A673 (cell line): Measurements from ENCODE around the gene ADARB2. TPM values are rescaled to one million over a fixed set of nuclear protein-coding genes. Genes with fewer than 3 reads are reported as not detected.

Source experiments
- BruUV-seq: library from RNA; stranded (reverse); fragments of 400-500 nt; replicated peaks from 2 replicates; lab custom pipeline; 2021; lab: Mats Ljungman, UMichigan
- CTCF ChIA-PET: fragments of 300-600 bp; sonication (Branson Sonifier 250); formaldehyde crosslinking; loops from one replicate; lab custom pipeline; 2022; ENCODE audit warnings: antibody characterized with exemption; lab: Charles Lee
- POLR2A ChIA-PET: fragments of 300-600 bp; sonication (Branson Sonifier 250); formaldehyde crosslinking; loops from one replicate; lab custom pipeline; 2022; ENCODE audit warnings: antibody characterized with exemption; ENCODE audit not compliant: low non-redundant PET; lab: Charles Lee
- DNase-seq: peaks from one replicate; pipeline ENCODE4 v3.0.0-alpha.2; 2015; ENCODE audit warnings: low spot score
- H3K27ac ChIP-seq: fragments of 200-600 bp; sonication (generic); 2 replicates; pipeline ENCODE4 v1.5.1; 2016; ENCODE audit warnings: mixed run types, low read depth, mild to moderate bottlenecking, mixed read lengths, antibody characterized with exemption, low read length; ENCODE audit not compliant: poor library complexity, severe bottlenecking
- H3K27me3 ChIP-seq: fragments of 200-600 bp; sonication (generic); replicated peaks from 2 replicates; pipeline ENCODE4 v1.6.1; 2017; ENCODE audit warnings: mixed run types, low read depth, mild to moderate bottlenecking, mixed read lengths, antibody characterized with exemption, low read length; ENCODE audit not compliant: insufficient read depth, poor library complexity
- H3K36me3 ChIP-seq: fragments of 200-600 bp; sonication (generic); 2 replicates; pipeline ENCODE4 v1.6.1; 2016; ENCODE audit warnings: mixed run types, mild to moderate bottlenecking, mixed read lengths, antibody characterized with exemption, low read length; ENCODE audit not compliant: insufficient read depth, poor library complexity, severe bottlenecking
- H3K4me1 ChIP-seq: fragments of 200-600 bp; sonication (generic); 2 replicates; pipeline ENCODE4 v1.6.1; 2017; ENCODE audit warnings: mixed run types, mild to moderate bottlenecking, mixed read lengths, antibody characterized with exemption, low read length; ENCODE audit not compliant: insufficient read depth, poor library complexity, severe bottlenecking
- H3K4me3 ChIP-seq: fragments of 200-600 bp; sonication (generic); 2 replicates; pipeline ENCODE4 v1.5.1; 2016; ENCODE audit warnings: low read depth, mixed run types, mild to moderate bottlenecking, mixed read lengths, low read length; ENCODE audit not compliant: poor library complexity, severe bottlenecking
- H3K9me3 ChIP-seq: fragments of 200-600 bp; sonication (generic); 2 replicates; pipeline ENCODE4 v1.6.1; 2016; ENCODE audit warnings: mixed run types, low read depth, mild to moderate bottlenecking, mixed read lengths, antibody characterized with exemption, low read length; ENCODE audit not compliant: poor library complexity, severe bottlenecking
- EZH2 ChIP-seq: fragments of 200-600 bp; sonication (generic); IDR thresholded peaks from 2 replicates; pipeline ENCODE4 v1.6.1; 2017; ENCODE audit warnings: borderline replicate concordance, low read depth, mild to moderate bottlenecking, mixed read lengths, antibody characterized with exemption, low read length; ENCODE audit not compliant: poor library complexity, severe bottlenecking
- intact Hi-C: fragments of 100-400 bp; cut with micrococcal nuclease; formaldehyde crosslinking; loops from one replicate; pipeline ENCODE4 v1.10.0; 2022; ENCODE audit not compliant: unreplicated experiment
- total RNA-seq: library from RNA; stranded (reverse); gene quantifications from 2 replicates; pipeline ENCODE4 v1.2.3, GENCODE V29; 2021
- TF ChIP-seq, protein P1 (sequence below): fragments of 300-800, 200-600 bp; sonication (generic); conservative IDR thresholded peaks from 2 replicates; pipeline ENCODE4 v1.5.1; 2017; ENCODE audit warnings: low read depth, mild to moderate bottlenecking, antibody characterized with exemption, low read length, moderate library complexity, mixed read lengths

Gene ADARB2
- total RNA-seq, 1 experiment from 2014 or later: not detected

- ChIA-PET POLR2A (no interaction called here), CTCF (no interaction called here)
- H3K36me3 ChIP-seq: no peaks in the 10 kb centered on the region
- no peak for TF ChIP-seq EZH2
- no peak for DNase-seq
- no peak overlapping the region for H3K27ac ChIP-seq
- H3K9me3 ChIP-seq: no peaks in the 10 kb centered on the region
- peaks cover 28% of the 10 kb centered on the region for H3K27me3 ChIP-seq
- H3K4me3 ChIP-seq: no peak overlapping the region
- no peaks in the 10 kb centered on the region for H3K4me1 ChIP-seq
- no TSS peak for BruUV-seq
- intact Hi-C loops: no loop called here
These were observed 388.6 kb downstream of the ADARB2 start for GRCh38 chr10:1348773-1349050.

- Histone ChIP-seq H3K36me3 (no peaks in the 10 kb centered on the region), H3K9me3 (no peaks in the 10 kb centered on the region), H3K27ac (no peak overlapping the region), H3K27me3 (peaks cover 24% of the 10 kb centered on the region), H3K4me3 (no peak overlapping the region), H3K4me1 (no peaks in the 10 kb centered on the region)
- DNase-seq: peak; percentile 10
- ChIA-PET POLR2A (no interaction called here), CTCF (no interaction called here)
- intact Hi-C loops: no loop called here
- BruUV-seq: no TSS peak
- TF ChIP-seq, protein P1, sequence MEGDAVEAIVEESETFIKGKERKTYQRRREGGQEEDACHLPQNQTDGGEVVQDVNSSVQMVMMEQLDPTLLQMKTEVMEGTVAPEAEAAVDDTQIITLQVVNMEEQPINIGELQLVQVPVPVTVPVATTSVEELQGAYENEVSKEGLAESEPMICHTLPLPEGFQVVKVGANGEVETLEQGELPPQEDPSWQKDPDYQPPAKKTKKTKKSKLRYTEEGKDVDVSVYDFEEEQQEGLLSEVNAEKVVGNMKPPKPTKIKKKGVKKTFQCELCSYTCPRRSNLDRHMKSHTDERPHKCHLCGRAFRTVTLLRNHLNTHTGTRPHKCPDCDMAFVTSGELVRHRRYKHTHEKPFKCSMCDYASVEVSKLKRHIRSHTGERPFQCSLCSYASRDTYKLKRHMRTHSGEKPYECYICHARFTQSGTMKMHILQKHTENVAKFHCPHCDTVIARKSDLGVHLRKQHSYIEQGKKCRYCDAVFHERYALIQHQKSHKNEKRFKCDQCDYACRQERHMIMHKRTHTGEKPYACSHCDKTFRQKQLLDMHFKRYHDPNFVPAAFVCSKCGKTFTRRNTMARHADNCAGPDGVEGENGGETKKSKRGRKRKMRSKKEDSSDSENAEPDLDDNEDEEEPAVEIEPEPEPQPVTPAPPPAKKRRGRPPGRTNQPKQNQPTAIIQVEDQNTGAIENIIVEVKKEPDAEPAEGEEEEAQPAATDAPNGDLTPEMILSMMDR: no peak
- TF ChIP-seq EZH2: no peak
These were observed 389.2 kb downstream of the ADARB2 start for GRCh38 chr10:1347962-1348772.

GRCh38 chr10:1347525-1347924 is 389.8 kb downstream of the ADARB2 start:
- ChIA-PET CTCF (no interaction called here), POLR2A (no interaction called here)
- Histone ChIP-seq H3K4me1 (no peaks in the 10 kb centered on the region), H3K36me3 (no peaks in the 10 kb centered on the region), H3K27ac (no peak overlapping the region), H3K9me3 (no peaks in the 10 kb centered on the region), H3K4me3 (no peak overlapping the region), H3K27me3 (peaks cover 24% of the 10 kb centered on the region)
- BruUV-seq: no TSS peak
- no peak for DNase-seq
- intact Hi-C loops: no loop called here
- no peak for TF ChIP-seq EZH2
- TF ChIP-seq, protein P1: no peak

DNA sequence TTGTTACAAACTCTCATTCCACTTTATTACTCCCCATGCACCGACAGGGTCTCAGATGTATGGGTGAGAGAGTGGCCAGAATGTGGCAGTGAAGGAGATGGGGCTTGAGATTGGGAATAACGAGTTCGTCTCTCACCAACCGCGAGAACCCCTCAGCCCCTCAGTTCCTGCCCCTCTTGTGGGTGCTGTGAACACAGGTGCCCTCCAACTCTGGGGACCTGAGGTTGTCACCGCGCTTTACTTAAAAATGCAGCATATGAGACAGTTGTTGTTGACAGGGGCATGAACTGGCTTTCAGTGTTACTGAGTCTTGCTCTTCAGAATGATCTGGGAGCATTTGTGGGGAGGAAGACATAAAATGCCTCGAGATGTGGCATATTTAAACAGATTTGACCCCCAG is 391.1 kb downstream of the ADARB2 start:
- TF ChIP-seq, protein P1: no peak
- no peak for TF ChIP-seq EZH2
- no peak overlapping the region for H3K4me3 ChIP-seq
- no peaks in the 10 kb centered on the region for H3K36me3 ChIP-seq
- no peaks in the 10 kb centered on the region for H3K4me1 ChIP-seq
- H3K27ac ChIP-seq: no peak overlapping the region
- no peaks in the 10 kb centered on the region for H3K9me3 ChIP-seq
- H3K27me3 ChIP-seq: peaks cover 24% of the 10 kb centered on the region
- ChIA-PET CTCF (no interaction called here), POLR2A (no interaction called here)
- intact Hi-C loops: no loop called here
- DNase-seq: no peak
- BruUV-seq: no TSS peak
